Adipocyte (in vitro differentiated cells): ENCODE data around the gene ZNF628.

Experiments
- DNase-seq: peaks from one replicate; pipeline ENCODE4 v3.0.0-alpha.2; 2015; ENCODE audit warnings: low read depth
- H3K27me3 ChIP-seq: replicated peaks from 2 replicates; pipeline ENCODE4 v1.7.0; 2013; ENCODE audit warnings: mild to moderate bottlenecking, low read length, moderate library complexity; ENCODE audit not compliant: control insufficient read depth, insufficient read depth
- H3K36me3 ChIP-seq: 2 replicates; pipeline ENCODE4 v1.7.0; 2013; ENCODE audit warnings: low read length, mild to moderate bottlenecking, moderate library complexity; ENCODE audit not compliant: control insufficient read depth, insufficient read depth, severe bottlenecking
- H3K4me1 ChIP-seq: 2 replicates; pipeline ENCODE4 v1.7.0; 2013; ENCODE audit warnings: mild to moderate bottlenecking, low read length, moderate library complexity; ENCODE audit not compliant: control insufficient read depth, insufficient read depth
- H3K4me3 ChIP-seq: 2 replicates; pipeline ENCODE4 v1.7.0; 2013; ENCODE audit warnings: mild to moderate bottlenecking, low read length, moderate library complexity
- H3K9ac ChIP-seq: 2 replicates; pipeline ENCODE4 v1.7.0; 2013; ENCODE audit warnings: mild to moderate bottlenecking, low read length, moderate library complexity
- H3K9me3 ChIP-seq: 2 replicates; pipeline ENCODE4 v1.7.0; 2013; ENCODE audit warnings: mild to moderate bottlenecking, low read length, moderate library complexity; ENCODE audit not compliant: control insufficient read depth

ZNF628 gene

DNA sequence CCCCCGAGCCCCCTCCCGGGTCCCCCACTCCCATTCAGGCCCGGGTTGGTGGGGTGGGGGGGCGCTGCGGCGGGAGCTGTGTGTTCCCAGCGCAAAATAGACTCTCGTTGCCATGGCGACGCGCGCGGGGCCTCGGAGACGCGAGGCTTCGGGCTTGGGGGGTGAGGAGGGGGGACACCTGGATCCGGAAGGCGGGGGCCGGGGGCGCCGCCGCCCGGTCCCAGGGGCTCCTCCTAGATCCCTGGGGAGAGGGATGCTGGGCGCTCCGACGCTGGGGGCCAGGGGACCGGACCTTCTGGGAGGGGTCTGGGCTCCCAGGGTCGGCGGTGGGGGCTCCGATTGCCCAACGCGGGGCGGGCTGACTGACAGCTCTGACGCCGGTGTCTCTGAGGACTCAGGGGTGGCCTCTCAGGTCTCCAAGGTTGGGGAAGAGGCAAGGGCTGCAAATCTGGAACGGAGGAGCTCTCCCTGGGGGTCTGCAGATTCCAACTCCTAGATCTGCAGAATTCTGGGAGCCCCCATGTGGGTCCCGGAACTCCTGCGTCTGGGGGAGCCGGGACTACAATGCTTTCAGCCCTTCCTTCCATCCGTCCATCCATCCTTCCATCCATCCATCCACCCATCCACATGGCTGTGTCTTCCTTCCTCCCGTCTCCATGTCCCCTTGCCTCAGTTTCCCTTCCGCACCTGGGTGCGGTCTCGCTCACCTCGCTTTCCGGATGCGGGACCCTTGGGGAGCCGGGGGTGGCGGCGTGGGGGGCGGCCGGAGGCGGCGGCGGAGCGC lies 24.3 kb upstream of the ZNF628 start:
- no peak for DNase-seq
- Histone ChIP-seq H3K9me3 (no peaks in the 10 kb centered on the region), H3K36me3 (peaks cover 4% of the 10 kb centered on the region), H3K9ac (no peak overlapping the region), H3K27me3 (peaks cover 17% of the 10 kb centered on the region), H3K4me3 (no peak overlapping the region), H3K4me1 (no peaks in the 10 kb centered on the region)

DNA sequence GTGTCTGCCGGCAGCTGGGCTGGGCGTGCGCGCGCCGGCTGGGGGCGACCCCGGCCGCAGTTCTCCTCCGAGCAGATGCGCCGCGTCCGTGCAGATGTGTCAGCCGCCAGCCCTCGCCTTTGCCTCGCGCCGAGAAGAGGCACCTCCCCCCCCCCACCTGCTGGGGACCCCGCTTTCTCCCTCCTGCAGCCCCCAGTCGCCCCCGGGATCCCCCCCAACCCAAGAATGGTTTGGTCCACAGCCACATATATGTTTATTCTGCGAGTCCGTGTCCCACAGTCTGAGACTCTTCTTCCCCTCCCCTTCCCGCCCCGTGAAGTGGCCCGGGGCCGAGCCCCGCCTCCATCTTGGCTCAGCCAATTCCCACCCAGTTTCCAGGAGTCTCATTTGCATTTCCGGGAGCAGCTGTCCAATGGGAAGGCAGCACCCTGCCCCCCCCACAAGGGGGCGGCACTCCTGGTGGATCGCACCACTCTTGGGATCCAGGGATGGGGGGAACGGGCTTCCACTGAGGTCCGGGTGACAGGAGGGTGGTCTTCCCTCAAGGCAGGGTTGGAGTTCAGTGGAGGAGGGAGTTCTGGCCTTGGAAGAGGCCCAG lies 23.6 kb upstream of the ZNF628 start:
- H3K9ac ChIP-seq = no peak overlapping the region
- H3K36me3 ChIP-seq = peaks cover 4% of the 10 kb centered on the region
- no peaks in the 10 kb centered on the region for H3K9me3 ChIP-seq
- peaks cover 12% of the 10 kb centered on the region for H3K27me3 ChIP-seq
- no peaks in the 10 kb centered on the region for H3K4me1 ChIP-seq
- peak; percentile 63 for DNase-seq
- no peak overlapping the region for H3K4me3 ChIP-seq

DNA sequence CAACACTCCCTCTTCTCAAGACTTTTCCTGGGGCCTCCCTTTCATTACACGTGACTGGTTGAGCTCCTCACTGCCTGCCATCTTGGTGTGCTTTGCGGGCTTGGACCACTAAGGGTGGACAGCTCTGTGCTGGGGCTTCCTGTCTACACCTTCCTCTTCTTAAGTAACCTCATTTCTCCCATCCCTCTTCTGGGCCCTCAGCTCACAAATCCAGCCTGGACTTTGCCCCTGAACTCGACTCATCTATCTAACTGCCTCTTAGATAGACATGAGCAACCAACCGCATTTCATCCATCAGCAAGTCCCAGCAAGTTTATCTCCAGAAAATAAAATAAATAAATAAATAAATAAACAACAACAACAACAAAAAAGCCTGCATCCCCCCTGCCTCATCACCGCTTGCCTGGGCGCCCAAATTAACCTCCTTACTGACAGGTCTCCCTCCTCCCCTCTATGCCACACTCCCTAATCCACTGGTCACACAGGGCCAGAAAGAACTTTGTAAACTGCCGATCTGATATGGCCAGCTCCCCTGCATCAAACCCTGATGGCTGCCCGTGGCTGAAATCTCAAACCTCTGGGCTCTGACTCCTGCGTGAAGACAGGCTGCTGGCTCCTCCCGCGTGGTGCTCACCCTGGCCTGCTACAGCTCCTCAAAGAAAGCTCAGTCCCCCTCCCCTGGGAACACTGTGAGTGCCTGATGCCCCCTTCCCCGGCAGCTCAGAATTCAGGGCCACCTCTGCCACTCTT lies 22.7 kb upstream of the ZNF628 start:
- DNase-seq = no peak
- H3K4me1 ChIP-seq = no peaks in the 10 kb centered on the region
- peaks cover 4% of the 10 kb centered on the region for H3K36me3 ChIP-seq
- H3K9ac ChIP-seq = no peak overlapping the region
- H3K4me3 ChIP-seq = no peak overlapping the region
- no peaks in the 10 kb centered on the region for H3K9me3 ChIP-seq
- peaks cover 12% of the 10 kb centered on the region for H3K27me3 ChIP-seq

DNA sequence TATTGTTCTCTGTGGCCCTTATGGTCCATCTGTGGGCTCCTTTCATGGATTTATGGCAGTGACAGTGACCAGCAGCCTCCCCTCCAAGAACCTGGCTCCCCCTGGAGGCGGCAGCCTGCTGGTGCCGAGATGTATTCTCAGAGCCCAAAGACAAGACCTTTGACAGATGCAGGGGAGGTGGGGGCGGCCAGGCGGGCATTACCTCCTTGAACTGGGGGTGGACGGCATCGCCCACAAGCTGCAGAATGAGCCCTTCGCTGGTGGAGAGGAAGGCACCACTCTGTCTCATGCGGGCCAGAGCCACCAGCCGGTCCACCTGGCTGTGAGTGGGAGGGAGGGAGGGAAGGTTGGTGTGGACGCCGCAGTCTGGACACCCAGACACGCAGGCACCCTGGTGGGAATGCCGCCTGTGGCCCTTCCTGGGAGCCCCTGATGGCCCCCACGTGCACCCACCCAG lies 21.6 kb upstream of the ZNF628 start:
- H3K9ac ChIP-seq = no peak overlapping the region
- no peak overlapping the region for H3K4me3 ChIP-seq
- H3K27me3 ChIP-seq = peaks cover 6% of the 10 kb centered on the region
- no peaks in the 10 kb centered on the region for H3K9me3 ChIP-seq
- H3K36me3 ChIP-seq = peaks cover 4% of the 10 kb centered on the region
- peaks cover 4% of the 10 kb centered on the region for H3K4me1 ChIP-seq
- peak; percentile 59 for DNase-seq

DNA sequence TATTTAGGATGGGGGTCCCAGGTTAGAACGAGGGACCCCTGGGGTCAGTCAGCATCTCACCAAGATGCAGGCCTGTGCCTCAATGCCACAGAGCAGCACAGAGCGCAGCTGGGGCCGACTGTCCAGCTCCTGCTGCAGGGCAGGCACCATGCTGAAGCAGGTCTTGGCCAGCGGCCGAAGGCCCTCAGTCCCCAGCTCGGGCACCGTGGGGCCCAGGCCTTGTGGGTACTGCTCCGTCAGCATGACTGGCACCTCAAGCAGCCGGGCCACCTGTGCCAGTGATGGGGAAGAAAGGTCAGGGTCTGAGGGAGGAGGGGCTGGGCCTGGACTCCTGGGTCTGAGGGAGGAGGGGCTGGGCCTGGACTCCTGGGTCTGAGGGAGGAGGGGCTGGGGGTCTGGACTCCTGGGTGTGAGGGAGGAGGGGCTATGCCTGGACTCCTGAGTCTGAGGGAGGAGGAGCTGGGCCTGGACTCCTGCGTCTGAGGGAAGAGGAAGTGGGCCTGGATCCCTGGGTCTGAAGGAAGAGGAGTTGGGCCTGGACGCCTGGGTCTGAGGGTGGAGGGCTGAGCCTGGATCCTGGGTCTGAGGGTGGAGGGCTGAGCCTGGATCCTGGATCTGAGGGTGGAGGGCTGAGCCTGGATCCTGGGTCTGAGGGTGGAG lies 20.7 kb upstream of the ZNF628 start:
- Histone ChIP-seq H3K36me3 (peaks cover 4% of the 10 kb centered on the region), H3K4me1 (peaks cover 13% of the 10 kb centered on the region), H3K27me3 (peaks cover 2% of the 10 kb centered on the region), H3K9me3 (no peaks in the 10 kb centered on the region), H3K4me3 (no peak overlapping the region), H3K9ac (no peak overlapping the region)
- DNase-seq = no peak

DNA sequence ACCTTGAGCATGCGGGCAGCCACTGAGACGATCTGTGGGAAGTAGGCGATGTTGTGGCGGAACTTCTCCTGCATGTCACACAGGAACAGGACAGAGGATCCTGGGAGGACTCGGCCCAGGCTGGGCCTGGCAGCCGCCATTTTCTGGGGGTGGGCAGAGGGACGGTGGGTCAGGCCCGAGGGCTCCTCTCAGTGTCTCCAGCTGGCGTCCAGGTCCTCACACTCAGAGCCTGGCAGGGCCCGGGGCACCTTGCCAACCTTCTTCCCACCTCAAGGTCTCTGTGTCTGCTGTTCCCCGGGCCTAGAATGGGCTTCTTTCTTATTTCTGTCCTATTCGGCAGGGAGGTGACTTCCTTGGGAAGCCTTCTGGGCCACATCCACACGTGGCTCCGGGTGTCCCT lies 20.1 kb upstream of the ZNF628 start:
- Histone ChIP-seq H3K9ac (no peak overlapping the region), H3K4me1 (peaks cover 16% of the 10 kb centered on the region), H3K4me3 (no peak overlapping the region), H3K9me3 (no peaks in the 10 kb centered on the region), H3K27me3 (no peaks in the 10 kb centered on the region), H3K36me3 (peaks cover 4% of the 10 kb centered on the region)
- no peak for DNase-seq

DNA sequence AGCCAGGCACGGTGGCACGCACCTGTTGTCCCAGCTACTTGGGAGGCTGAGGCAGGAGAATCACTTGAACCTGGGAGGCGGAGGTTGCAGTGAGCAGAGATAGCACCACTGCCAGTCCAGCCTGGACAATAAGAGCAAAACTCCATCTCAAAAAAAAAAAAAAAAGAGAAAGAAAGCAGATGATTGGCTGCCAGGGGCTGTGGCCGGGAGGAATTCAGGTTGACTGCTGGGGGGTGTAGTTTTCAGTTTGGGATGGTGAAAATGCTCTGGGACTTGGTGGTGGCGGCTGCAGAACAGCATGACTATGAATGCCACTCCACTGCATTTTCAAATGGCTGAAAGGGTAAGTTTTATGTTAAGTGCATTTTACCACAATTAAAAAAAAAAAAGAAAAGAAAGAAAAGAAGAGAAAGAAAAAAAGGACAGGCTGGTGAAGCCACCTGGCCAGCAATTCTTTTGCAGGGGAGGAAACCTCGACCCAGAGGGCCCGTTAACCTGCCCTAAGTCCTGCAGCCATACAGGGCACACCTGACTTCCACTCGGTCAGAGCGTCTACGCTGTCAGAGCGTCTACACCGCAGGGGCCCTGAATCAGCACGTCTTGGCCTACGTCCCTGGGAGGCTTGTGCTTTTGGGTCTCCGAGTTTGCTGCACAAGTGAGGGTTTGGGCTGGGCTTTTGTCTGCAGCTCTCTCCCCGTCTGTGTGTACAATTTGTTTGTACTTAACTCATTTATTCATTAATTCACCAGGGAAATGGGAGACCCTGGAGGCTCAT lies 18.5 kb upstream of the ZNF628 start:
- Histone ChIP-seq H3K4me3 (no peak overlapping the region), H3K4me1 (peaks cover 21% of the 10 kb centered on the region), H3K36me3 (peaks cover 4% of the 10 kb centered on the region), H3K9me3 (no peaks in the 10 kb centered on the region), H3K27me3 (no peaks in the 10 kb centered on the region), H3K9ac (no peak overlapping the region)
- no peak for DNase-seq

DNA sequence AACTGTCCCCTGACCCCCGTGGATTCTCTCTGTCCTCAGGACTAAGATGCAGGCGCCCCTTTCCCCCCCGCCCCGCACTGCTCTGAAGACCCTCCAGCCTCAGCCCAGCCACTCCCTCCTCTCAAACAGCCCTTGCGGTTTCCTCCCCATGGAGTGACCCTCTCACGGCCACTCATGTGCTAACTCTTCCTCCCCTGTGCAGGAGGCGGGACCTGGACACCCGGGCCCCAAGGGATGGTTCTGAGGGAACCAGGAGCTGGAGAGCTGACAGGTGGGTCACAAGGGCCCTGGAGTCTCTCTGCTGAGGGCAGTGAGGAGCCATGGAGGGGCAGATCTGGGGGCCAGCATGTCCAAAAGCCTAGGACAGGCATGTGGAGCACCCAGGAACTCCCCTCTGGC lies 16.9 kb upstream of the ZNF628 start:
- H3K27me3 ChIP-seq = no peaks in the 10 kb centered on the region
- H3K9me3 ChIP-seq = no peaks in the 10 kb centered on the region
- peaks cover 21% of the 10 kb centered on the region for H3K4me1 ChIP-seq
- peak overlapping the region; percentile 98 for H3K4me3 ChIP-seq
- peaks cover 4% of the 10 kb centered on the region for H3K36me3 ChIP-seq
- DNase-seq = no peak
- peak overlapping the region; percentile 83 for H3K9ac ChIP-seq

DNA sequence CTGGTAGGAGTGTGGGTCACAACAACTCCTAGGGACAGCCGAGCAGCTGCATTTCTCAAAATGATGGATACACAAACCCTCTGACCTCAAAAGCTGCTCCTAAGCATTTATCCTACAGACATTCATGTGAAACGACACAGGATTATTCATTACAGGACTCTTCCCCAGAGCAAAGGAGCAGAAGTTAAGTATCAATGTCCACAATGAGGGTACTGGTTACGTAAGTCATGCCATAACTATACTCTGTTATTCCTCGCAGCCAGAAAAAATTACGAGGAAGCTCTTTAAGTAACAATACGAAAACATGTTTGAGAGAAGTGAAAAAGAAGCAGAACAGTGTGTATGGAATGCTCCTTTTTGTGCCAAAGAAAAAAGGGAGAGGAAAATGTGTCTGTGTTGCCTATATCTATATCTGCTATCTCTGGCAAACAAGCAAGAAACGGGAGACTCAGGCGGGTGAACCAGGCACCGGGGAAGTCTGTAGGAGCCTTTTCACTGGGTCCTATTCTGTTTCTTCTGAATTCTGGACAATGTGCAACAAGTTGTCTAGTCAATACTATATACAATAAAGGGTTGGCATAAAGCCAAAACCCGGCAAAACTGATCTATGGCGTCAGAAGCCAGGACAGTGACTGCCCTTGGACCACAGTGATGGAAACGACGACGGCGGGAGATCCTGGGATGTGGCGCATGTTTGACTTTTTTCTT lies 16.3 kb upstream of the ZNF628 start:
- Histone ChIP-seq H3K36me3 (peaks cover 4% of the 10 kb centered on the region), H3K9me3 (no peaks in the 10 kb centered on the region), H3K9ac (peak overlapping the region; percentile 83), H3K4me1 (peaks cover 21% of the 10 kb centered on the region), H3K27me3 (no peaks in the 10 kb centered on the region), H3K4me3 (peak overlapping the region; percentile 98)
- DNase-seq = peak; percentile 56

DNA sequence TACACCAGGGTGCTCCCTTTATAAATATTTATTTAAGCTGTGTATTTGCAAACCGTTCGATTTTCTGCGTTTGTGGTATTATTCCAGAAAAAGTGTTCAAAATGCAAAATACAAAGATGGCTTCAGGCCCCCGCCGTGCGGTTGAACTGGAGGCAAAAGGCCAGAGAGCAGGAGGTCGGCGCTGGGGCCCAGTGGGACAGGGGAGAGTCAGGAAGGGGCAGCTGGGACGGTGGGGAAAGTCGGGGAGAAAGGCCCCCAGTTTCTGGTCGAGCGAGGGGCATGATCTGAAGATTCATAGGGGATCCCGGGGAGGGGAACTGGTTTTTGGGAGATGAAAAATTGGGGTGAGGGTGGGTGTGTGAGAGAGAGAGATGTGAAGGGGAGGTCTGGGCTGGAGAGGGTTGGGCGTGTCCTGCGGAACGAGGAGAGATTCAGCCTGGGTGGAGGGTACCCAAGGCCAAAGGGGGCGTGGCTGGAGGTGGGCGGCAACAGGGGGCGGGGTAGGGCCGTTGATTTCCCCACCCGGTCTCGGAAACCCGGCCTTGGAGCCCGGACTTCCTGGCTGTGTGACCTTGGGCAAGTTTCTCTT lies 15.7 kb upstream of the ZNF628 start:
- peak; percentile 89 for DNase-seq
- H3K9me3 ChIP-seq = no peaks in the 10 kb centered on the region
- peak overlapping the region; percentile 98 for H3K4me3 ChIP-seq
- H3K36me3 ChIP-seq = no peaks in the 10 kb centered on the region
- H3K4me1 ChIP-seq = peaks cover 21% of the 10 kb centered on the region
- peak overlapping the region; percentile 97 for H3K9ac ChIP-seq
- no peaks in the 10 kb centered on the region for H3K27me3 ChIP-seq
